HCT116 (cell line): ENCODE results near the gene EIF4E2.

Experiments used
- CTCF ChIP-seq, 3 experiments: fragments of 200-600 bp in 1 of 3; sonication (generic) in 1 of 3; IDR thresholded peaks in 2 of 3; conservative IDR thresholded peaks in 1 of 3; 2 replicates each; pipeline ENCODE4 v1.5.1; 2012 to 2017; ENCODE audit warnings: low read depth in 2 of 3, low read length in 2 of 3, antibody characterized with exemption in 1 of 3, borderline replicate concordance in 1 of 3, control low read depth in 1 of 3, mild to moderate bottlenecking in 1 of 3, mixed read lengths in 1 of 3, mixed run types in 1 of 3, moderate library complexity in 1 of 3; ENCODE audit not compliant: insufficient read depth in 1 of 3
- EZH2 ChIP-seq: fragments of 200-600 bp; sonication (generic); IDR thresholded peaks from 2 replicates; pipeline ENCODE4 v1.6.1; 2017; ENCODE audit warnings: antibody characterized with exemption, mixed run types
- EZH2phosphoT487 ChIP-seq: fragments of 200-600 bp; IDR thresholded peaks from 2 replicates; pipeline ENCODE4 v1.6.1; 2018; ENCODE audit warnings: antibody characterized with exemption, borderline replicate concordance
- FOSL1 ChIP-seq: IDR thresholded peaks from 2 replicates; pipeline ENCODE4 v1.6.1; 2012; ENCODE audit warnings: low read depth
- POLR2A ChIP-seq: IDR thresholded peaks from 2 replicates; pipeline ENCODE4 v1.7.0; 2011; ENCODE audit warnings: borderline replicate concordance; ENCODE audit not compliant: insufficient read depth, insufficient read length; ENCODE audit errors: extremely low read depth
- POLR2AphosphoS5 ChIP-seq: IDR thresholded peaks from 2 replicates; pipeline ENCODE4 v1.6.1; 2011; ENCODE audit warnings: mild to moderate bottlenecking, low read depth, low read length, moderate library complexity
- RAD21 ChIP-seq: IDR thresholded peaks from 2 replicates; pipeline ENCODE4 v1.6.1; 2012; ENCODE audit warnings: low read depth, mild to moderate bottlenecking
- REST ChIP-seq: IDR thresholded peaks from 2 replicates; pipeline ENCODE4 v1.6.1; 2012; ENCODE audit warnings: low read depth
- SIN3A ChIP-seq: IDR thresholded peaks from 2 replicates; pipeline ENCODE4 v1.6.1; 2012; ENCODE audit warnings: low read depth
- TCF7L2 ChIP-seq: IDR thresholded peaks from 2 replicates; pipeline ENCODE4 v1.7.0; 2011; ENCODE audit warnings: borderline replicate concordance, inconsistent platforms; ENCODE audit not compliant: insufficient read depth, insufficient read length; ENCODE audit errors: extremely low read depth
- ZNF274 ChIP-seq: fragments of 200-500 bp; sonication (Bioruptor generic); IDR thresholded peaks from 2 replicates; pipeline ENCODE4 v1.6.1; 2014; ENCODE audit warnings: mild to moderate bottlenecking, low read depth, low read length, inconsistent platforms

DNA sequence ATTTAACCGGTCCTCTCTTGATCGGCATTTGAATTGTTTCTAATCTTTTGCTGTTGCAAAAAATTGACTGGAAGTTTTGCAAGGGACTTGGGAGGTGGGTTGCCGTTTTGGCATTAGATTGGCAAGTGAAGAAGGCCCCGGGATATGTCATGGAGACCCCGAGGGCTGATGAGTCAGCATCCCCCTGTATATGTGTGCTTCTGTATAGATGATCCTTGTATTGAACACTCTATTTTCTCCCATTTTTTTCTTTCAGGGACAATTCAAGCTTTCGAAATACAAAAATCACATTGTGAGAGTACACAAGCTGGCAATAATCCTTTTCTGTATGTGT is 30.1 kb downstream of the EIF4E2 start:
- TF ChIP-seq SIN3A (no peak), POLR2A (no peak), CTCF (IDR thresholded peaks at IDR 0.05 in 2 of 3, conservative IDR thresholded peaks at IDR 0.05 in 1 of 3; ENCODE audit: borderline replicate concordance in 1 of 3, insufficient read depth in 1 of 3, low read depth in 2 of 3, low read length in 2 of 3) (no peak), EZH2phosphoT487 (no peak), TCF7L2 (no peak), RAD21 (no peak), POLR2AphosphoS5 (no peak), EZH2 (no peak), FOSL1 (no peak), REST (no peak), ZNF274 (no peak)
